ENCODE data around the gene FXYD5. TPM values are rescaled to one million over a fixed set of nuclear protein-coding genes. Genes with fewer than 3 reads are reported as not detected.

Gene FXYD5
- total RNA-seq, 1 donor from 2014 or later = 124 TPM

- TF ChIP-seq, protein P1, sequence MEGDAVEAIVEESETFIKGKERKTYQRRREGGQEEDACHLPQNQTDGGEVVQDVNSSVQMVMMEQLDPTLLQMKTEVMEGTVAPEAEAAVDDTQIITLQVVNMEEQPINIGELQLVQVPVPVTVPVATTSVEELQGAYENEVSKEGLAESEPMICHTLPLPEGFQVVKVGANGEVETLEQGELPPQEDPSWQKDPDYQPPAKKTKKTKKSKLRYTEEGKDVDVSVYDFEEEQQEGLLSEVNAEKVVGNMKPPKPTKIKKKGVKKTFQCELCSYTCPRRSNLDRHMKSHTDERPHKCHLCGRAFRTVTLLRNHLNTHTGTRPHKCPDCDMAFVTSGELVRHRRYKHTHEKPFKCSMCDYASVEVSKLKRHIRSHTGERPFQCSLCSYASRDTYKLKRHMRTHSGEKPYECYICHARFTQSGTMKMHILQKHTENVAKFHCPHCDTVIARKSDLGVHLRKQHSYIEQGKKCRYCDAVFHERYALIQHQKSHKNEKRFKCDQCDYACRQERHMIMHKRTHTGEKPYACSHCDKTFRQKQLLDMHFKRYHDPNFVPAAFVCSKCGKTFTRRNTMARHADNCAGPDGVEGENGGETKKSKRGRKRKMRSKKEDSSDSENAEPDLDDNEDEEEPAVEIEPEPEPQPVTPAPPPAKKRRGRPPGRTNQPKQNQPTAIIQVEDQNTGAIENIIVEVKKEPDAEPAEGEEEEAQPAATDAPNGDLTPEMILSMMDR (IDR thresholded peaks at IDR 0.05) = no peak
- Histone ChIP-seq H3K36me3 (no peaks in the 10 kb centered on the region), H3K27ac (no peak overlapping the region), H3K4me1 (peaks cover 20% of the 10 kb centered on the region), H3K9me3 (no peaks in the 10 kb centered on the region), H3K4me3 (no peak overlapping the region), H3K27me3 (no peaks in the 10 kb centered on the region)
- intact Hi-C loops (cut with DNase I) = no loop called here
- ATAC-seq (peak; percentile 37), DNase-seq (no peak)
These were observed 48.5 kb downstream of the FXYD5 start for GRCh38 chr19:35202722-35203688.

DNA sequence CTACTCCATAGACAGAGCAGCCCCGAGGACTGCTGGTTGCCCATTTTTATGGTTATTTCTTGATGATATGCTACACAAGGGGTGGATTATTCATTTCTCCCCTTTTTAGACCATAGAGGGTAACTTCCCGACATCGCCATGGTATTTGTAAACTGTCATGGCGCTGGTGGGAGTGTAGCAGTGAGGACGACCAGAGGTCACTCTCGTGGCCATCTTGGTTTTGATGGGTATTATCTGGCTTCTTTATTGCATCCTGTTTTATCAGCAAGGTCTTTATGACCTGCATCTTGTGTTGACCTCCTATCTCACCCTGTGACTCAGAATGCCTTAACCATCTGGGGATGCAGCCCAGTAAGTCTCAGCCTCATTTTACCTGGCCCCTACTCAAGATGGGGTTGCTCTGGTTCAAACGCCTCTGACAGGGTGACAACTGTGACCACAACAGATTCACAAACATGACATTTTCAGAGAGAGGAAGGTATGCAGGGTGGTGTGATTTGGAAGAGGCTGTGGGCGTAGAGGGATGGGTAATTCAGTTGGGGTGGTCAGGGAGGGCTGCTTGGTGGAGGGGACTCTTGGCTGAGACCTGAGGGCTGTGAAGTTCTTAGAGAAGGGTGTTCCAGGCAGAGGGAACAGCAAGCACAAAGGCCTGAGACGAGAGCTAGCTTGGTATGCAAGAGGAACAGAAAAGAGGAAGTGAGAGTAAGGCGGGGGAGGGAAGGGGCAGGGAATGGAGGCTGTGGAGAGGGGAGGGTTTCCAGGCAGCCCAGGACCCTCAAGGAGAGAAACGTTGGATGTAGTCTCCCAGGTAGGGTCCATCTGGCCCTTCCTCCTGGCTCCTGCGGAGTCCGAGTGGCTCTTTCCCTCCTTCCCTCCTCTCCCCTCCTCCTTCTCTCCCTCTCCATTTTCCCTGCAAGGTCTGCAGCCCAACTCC is 50.5 kb downstream of the FXYD5 start:
- Histone ChIP-seq H3K27me3 (no peaks in the 10 kb centered on the region), H3K4me3 (no peak overlapping the region), H3K36me3 (no peaks in the 10 kb centered on the region), H3K9me3 (no peaks in the 10 kb centered on the region), H3K27ac (no peak overlapping the region), H3K4me1 (peaks cover 20% of the 10 kb centered on the region)
- intact Hi-C loops (cut with DNase I) = no loop called here
- ATAC-seq (peak; percentile 89), DNase-seq (no peak)
- TF ChIP-seq, protein P1 (IDR thresholded peaks at IDR 0.05) = no peak

DNA sequence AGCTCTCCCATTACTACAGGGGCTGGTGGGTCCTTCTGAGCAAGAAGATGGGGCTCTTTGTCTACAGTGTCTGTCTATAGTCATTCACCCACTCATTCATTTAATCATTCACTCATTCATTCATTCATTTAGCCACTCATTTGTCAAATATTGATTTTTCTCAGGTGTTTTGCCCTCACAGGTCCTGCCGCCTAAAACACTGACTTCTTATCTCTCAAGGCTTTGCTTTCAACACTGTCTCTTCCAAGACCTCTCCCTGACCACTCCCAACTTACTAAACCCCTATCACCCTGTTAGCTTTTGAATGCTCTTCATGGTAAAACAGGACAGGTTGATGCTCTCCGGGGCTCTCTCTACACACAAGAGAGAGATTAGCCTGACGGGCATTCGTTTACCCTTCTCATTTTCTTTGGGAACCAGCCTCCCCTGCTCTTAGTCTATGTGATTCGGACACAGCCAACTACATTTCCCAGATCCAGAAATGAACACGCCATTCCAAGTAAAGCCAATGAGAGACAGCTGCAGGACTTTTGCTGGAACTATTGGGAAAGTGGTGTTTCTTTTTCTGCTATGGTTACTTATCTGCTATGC is 51.3 kb downstream of the FXYD5 start:
- H3K27me3 ChIP-seq = no peaks in the 10 kb centered on the region
- no peaks in the 10 kb centered on the region for H3K36me3 ChIP-seq
- no peak overlapping the region for H3K4me3 ChIP-seq
- peaks cover 20% of the 10 kb centered on the region for H3K4me1 ChIP-seq
- intact Hi-C loops (cut with DNase I) = no loop called here
- DNase-seq (no peak), ATAC-seq (no peak)
- TF ChIP-seq, protein P1 (IDR thresholded peaks at IDR 0.05) = no peak
- no peaks in the 10 kb centered on the region for H3K9me3 ChIP-seq
- no peak overlapping the region for H3K27ac ChIP-seq

- H3K36me3 ChIP-seq = no peaks in the 10 kb centered on the region
- TF ChIP-seq, protein P1 (IDR thresholded peaks at IDR 0.05) = no peak
- intact Hi-C loops (cut with DNase I) = no loop called here
- DNase-seq (no peak), ATAC-seq (no peak)
- peaks cover 20% of the 10 kb centered on the region for H3K4me1 ChIP-seq
- no peak overlapping the region for H3K4me3 ChIP-seq
- no peaks in the 10 kb centered on the region for H3K27me3 ChIP-seq
- no peaks in the 10 kb centered on the region for H3K9me3 ChIP-seq
- no peak overlapping the region for H3K27ac ChIP-seq
These were observed 51.8 kb downstream of the FXYD5 start for GRCh38 chr19:35206379-35206778.

DNA sequence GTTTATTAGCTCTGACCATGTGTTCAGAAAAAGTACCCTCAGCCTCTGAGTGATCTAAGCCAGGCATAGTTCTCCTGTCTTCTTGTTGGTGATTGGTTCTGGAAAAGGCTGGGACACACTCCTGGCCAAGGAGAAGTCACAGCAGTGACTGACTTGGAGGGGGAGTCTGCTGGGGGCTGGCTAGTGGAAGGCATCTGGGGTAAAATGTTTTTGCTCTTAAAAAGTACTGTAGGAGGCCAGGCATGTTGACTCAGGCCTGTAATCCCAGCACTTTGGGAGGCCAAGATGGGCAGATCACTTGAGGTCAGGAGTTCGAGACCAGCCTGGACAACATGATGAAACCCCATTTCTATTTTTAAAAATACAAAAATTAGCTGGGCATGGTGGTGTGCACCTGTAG is 52.3 kb downstream of the FXYD5 start:
- no peak overlapping the region for H3K4me3 ChIP-seq
- H3K27ac ChIP-seq = no peak overlapping the region
- intact Hi-C loops (cut with DNase I) = no loop called here
- peaks cover 24% of the 10 kb centered on the region for H3K4me1 ChIP-seq
- ATAC-seq (no peak), DNase-seq (no peak)
- no peaks in the 10 kb centered on the region for H3K36me3 ChIP-seq
- TF ChIP-seq, protein P1 (IDR thresholded peaks at IDR 0.05) = no peak
- H3K9me3 ChIP-seq = no peaks in the 10 kb centered on the region
- H3K27me3 ChIP-seq = no peaks in the 10 kb centered on the region
